Activated CD4-positive, alpha-beta memory T cell treated with anti-CD3 and anti-CD28 coated beads for 36 hours (primary cell): Measurements from ENCODE around the gene ANXA5. TPM values are rescaled to one million over a fixed set of nuclear protein-coding genes. Genes with fewer than 3 reads are reported as not detected.

Experiments used
- total RNA-seq, 2 experiments: library from RNA; stranded (reverse); gene quantifications; one replicate each; pipeline ENCODE4 v1.2.3, GENCODE V29; 2021

Gene ANXA5
- total RNA-seq, 2 experiments from 2014 or later = 132 to 140 TPM

Other genes starting within 250 kb of the ANXA5 start
- gene SMIM43, start 68.2 kb upstream of the ANXA5 start, total RNA-seq = not detected
- 10 to 100 TPM; 65.9 to 68.0 TPM for gene EXOSC9, start 104.3 kb upstream of the ANXA5 start, total RNA-seq
- 100 to 1,000 TPM in 1 of 2 experiments, 10 to 100 TPM in 1; 98.2 to 100 TPM for gene CCNA2, start 126.9 kb upstream of the ANXA5 start, total RNA-seq
- 10 to 100 TPM; 15.2 to 17.9 TPM for gene BBS7, start 173.5 kb upstream of the ANXA5 start, total RNA-seq